HG03342 (cell line): ENCODE data around the gene PTN.
"Not testable (repeated sequence)": the region's sequence is repeated elsewhere in the genome, so short reads cannot be mapped to it uniquely, and the experiment has no call there.

Experiments
- ATAC-seq: cut with Tn5 transposase; IDR thresholded peaks from one replicate; pipeline ENCODE4 v1.9.1; 2021; ENCODE audit warnings: mild to moderate bottlenecking, moderate library complexity; ENCODE audit not compliant: unreplicated experiment

The PTN gene

GRCh38 chr7:137268001-137268865, 75.3 kb downstream of the PTN start:
- not testable (repeated sequence) for ATAC-seq

DNA sequence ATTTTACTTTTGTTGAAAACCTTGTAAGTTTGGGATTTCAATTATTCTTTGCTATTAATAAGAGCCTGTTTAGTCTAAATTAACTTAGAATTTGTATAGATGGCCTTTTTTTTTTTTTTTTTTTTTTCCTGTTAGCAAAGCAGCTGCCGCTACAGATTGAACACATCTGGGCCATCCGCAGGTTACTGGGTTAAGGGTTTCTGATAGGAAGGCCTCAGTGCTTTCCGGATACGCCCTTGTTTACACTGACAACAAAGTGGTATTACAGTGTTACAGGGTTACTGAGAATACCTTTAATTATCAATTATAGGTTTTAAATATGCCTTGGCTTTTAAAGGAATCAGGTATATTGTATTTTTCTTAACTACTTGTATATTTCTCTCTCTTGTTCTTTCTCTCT, 76.8 kb downstream of the PTN start:
- ATAC-seq: no peak

DNA sequence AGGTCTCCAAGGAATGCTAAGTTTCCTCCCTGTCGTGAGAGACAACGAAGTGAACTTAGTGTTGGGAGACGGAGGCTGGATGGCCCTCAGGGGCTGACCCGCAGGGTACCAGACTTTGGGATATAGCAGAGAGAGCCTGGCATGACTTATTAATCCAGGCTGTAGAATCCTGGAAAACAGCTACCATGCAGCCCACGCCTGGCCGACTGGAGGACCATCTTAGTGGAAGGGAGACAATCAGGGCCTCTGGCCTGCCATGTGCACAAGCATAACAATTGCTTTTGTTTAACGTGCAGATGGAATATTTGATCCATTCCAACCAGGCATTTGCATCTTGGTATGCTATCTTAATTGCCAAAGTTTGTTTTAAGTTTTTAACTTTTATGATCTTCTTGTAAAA, 78.1 kb downstream of the PTN start:
- ATAC-seq: not testable (repeated sequence)

GRCh38 chr7:137262599-137262998, 80.9 kb downstream of the PTN start:
- no peak for ATAC-seq

DNA sequence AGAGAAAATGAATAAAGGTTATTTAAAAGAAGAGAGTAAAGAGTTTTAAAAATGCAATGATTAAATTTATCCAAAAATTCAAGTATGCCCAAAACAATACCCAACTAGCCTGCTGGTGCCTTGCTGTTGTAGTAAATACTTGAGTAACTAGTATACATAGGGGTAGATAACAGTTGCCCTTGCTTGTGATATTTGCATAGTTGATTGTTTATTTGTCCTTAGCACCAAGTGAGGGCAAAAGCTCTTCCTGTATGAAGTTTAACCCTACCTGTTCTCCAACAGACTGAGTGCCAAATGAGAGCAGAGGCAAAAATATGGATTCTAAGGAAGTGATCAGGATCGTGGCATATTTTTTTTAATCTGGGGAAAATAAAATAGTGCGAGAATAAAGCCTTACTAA, 85.0 kb downstream of the PTN start:
- no peak for ATAC-seq

GRCh38 chr7:137254766-137255165, 88.8 kb downstream of the PTN start:
- ATAC-seq: no peak

- no peak for ATAC-seq
Observed at GRCh38 chr7:137245890-137246289, 97.6 kb downstream of the PTN start.

- ATAC-seq: no peak
Observed at GRCh38 chr7:137245186-137245585, 98.3 kb downstream of the PTN start.

GRCh38 chr7:137243741-137244140, 99.8 kb downstream of the PTN start:
- no peak for ATAC-seq

DNA sequence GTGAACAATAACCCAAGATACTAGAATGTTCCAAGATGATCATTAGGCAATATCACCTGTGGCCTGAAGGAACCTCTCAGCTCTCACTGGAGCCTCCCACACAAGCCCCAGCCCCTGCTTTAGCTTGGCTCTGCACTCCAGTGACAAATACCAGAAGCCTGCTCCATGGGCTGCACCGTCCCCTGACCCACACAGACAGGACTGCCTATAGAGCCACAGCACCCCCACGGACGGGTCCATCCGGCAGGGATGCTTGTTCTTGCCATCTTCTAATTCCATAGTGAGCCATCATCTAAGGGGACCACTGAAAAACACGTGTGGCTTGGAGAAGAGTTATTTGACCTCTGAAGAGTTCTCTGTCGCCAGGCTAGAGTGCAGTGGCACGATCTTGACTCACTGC, 100.9 kb downstream of the PTN start:
- ATAC-seq: no peak

- no peak for ATAC-seq
Observed at GRCh38 chr7:137241655-137242360, 101.7 kb downstream of the PTN start.

DNA sequence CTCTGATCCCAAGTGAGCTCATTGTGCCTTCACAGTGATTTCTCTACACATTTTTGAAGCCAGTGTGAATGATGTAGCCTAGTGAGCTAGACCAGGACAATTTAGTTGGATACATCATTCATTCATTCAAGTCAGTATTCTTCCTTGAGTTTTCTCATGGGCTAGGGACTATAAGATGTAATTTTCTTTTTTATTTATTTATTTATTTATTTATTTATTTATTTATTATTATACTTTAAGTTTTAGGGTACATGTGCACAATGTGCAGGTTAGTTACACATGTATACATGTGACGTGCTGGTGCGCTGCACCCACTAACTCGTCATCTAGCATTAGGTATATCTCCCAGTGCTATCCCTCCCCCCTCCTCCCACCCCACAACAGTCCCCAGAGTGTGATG, 104.3 kb downstream of the PTN start:
- ATAC-seq: not testable (repeated sequence)

GRCh38 chr7:137235434-137235833, 108.1 kb downstream of the PTN start:
- no peak for ATAC-seq

GRCh38 chr7:137231167-137231566, 112.4 kb downstream of the PTN start:
- ATAC-seq: no peak

DNA sequence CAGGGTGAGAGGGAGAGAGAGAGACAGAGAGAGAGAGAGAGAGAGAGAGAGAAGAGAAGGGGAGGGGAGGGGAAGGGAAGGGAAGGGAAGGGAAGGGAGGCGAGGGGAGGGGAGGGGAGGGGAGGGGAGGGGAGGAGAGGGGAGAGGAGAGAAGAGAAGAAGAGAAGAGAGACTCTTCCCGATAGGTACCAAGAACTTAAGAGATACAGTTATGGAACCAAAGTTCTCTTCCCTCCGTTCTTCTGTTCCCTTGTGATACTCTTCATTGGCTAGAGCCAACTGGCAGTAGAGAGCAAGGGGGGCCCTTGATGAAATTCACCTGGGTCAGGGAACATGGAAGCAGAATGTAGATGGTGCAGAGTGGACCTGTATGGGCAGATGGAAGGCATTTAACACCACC, 122.1 kb downstream of the PTN start:
- ATAC-seq: no peak

- no peak for ATAC-seq
Observed at GRCh38 chr7:137213744-137214143, 129.8 kb downstream of the PTN start.

DNA sequence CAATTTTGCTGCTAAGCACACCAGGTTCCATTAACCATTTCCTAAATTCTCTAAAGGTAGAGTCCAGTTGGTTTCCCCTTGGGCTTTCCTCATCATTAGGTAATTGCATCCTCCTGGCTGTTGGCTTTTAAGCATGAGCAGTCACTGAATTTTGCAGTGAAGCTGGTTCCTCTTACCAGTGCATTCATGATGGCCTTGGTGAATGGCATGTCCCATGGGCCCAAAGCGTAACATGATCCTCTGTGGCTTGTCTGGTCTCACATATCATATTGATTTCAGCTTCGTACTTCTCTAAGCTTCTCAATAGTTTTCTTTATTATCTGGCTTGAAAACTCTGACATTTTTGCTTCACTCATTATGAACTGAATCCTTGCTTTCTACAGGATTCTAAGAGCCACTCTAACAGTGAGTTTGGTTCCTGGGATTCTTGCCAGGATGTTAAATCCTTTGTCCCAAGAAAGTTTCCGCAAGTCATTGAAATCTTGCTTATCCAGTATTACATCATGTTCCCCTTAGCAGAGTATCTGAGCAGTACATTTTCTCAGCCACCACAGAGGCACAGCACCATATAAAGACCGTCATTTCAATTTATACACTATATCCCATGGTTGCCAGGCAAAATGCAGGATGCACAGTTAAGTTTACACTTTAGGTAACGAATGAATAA, 134.2 kb downstream of the PTN start:
- no peak for ATAC-seq

DNA sequence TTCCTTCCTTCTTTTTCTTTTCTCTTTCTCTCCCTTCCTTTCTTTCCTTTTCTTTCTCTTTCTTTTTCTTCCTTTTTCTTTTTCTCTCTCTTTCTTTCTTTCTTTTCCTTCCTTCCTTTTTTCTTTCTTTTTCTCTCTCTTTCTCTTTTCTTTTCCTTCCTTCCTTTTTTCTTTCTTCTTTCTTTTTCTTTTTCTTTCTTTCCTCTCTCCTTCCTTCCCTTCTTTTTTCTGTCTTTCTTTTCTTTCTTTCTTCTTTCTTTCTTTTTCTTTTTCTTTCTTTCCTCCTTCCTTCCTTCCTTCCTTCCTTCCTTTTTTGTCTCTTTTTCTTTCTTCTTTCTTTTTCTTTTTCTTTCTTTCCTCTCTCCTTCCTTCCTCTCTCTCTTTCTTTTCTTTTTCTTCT, 136.8 kb downstream of the PTN start:
- no peak for ATAC-seq

GRCh38 chr7:137204246-137204645, 139.3 kb downstream of the PTN start:
- no peak for ATAC-seq

- no peak for ATAC-seq
Observed at GRCh38 chr7:137203351-137203750, 140.2 kb downstream of the PTN start.

GRCh38 chr7:137196648-137197047, 146.9 kb downstream of the PTN start:
- ATAC-seq: no peak

GRCh38 chr7:137195996-137196395, 147.5 kb downstream of the PTN start:
- no peak for ATAC-seq
